ENCODE data around the gene LHFPL3.

LHFPL3 gene

DNA sequence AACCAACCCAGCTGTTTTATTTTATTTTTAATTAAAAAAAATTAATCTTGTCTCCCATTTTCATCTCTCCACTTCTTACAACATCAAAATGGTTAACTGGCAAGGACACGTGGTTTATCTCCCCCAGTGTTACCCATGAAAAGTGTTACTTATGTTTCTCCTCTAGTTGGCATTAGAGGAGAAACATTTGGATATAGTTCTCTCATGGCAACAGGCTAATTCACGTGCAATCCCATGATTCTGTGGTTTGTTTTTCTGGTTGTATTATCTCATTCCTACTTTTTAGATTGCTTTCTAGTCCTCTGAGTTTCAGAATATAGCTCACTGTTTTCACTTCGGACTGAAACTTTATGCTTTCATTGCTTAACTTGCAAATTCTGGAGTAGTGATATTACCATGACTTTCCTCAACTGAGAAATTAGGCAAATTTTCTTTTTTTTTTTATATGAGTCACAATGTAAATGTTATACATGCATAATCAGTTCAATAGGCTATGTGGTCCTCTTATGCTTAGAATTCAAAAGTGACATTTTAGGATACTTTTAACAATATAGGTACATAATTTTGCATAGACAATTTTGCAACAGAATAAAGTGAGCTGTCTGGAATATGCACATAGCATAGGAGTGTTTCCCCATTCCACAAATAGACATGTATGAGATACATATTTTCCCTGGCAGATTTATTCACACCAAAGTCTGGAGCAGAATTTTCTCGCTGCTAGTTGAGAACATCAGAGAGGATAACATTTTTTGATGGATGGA lies 43.0 kb downstream of the LHFPL3 start:
- DNase-seq (ENCODE audit: low read depth) = no peak

DNA sequence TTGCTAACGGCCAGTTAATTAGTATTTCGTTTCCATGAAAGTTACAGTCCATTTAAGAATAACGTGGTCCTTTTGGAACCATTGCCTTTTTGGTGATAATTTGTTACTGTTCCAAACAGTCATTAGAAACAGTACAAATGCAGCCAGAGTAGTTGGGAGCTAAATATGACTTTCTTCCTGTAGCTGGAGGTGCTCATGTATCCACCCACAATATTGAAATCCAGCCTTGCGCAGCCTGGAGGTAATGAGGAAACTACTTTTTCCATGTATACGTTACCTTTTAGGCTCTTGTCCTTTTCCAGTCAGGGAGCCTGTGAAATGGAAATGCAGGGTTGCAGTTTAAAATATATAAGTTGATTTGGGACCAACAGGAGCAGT lies 43.6 kb downstream of the LHFPL3 start:
- DNase-seq (ENCODE audit: low read depth) = no peak

DNA sequence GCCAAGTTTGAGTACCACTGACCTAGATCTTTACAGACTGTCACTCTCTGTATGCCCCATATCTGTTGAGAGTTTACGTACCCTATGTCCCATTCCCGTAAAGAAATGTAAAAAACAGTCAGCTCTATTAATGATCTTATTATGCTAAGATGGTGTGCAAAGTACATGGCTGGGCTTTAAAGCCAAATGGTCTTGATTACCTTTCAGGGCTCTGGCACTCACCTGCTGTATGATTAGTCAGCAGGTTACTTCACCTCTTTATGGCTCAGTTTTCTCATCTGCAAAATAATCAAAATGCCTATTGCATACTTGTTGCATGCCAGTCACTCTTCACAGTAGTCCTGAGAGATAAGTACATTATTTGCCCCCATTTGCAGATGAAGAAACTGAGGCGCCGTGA lies 54.2 kb downstream of the LHFPL3 start:
- DNase-seq (ENCODE audit: low read depth) = no peak

DNA sequence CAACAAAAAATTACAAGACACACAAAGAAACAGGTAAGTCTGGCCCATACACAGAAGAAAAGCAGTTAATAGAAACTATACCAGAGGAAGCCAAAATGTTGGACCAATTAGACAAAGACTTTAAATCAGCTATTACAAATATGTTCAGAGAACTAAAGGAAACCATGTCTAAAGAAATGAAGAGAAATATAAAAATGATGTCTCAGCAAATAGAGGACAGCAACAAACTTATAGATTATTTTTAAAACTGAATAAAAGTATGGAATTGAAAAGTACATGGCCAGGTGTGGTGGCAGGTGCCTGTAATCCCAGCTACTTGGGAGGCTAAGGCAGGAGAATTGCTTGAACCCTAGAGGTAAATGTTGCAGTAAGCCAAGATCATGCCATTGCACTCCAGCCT lies 58.5 kb downstream of the LHFPL3 start:
- no peak for DNase-seq (ENCODE audit: low read depth)

DNA sequence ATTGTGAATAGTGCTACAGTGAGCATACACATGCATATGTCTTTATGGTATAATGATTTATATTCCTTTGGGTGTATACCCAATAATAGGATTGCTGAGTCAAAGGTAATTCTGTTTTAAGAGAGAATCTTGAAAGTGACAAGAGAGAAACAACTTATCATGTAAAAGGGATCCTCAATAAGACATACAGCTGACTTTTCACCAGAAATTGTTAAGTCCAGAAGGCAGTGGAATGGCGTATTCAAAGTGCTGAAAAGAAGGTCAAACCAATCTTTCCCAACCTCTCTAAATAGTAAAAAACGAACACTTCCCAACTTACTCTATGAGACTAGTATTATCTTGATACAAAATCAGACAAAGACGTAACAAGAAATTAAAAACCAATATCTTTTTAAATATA lies 59.8 kb downstream of the LHFPL3 start:
- DNase-seq (ENCODE audit: low read depth) = no peak

DNA sequence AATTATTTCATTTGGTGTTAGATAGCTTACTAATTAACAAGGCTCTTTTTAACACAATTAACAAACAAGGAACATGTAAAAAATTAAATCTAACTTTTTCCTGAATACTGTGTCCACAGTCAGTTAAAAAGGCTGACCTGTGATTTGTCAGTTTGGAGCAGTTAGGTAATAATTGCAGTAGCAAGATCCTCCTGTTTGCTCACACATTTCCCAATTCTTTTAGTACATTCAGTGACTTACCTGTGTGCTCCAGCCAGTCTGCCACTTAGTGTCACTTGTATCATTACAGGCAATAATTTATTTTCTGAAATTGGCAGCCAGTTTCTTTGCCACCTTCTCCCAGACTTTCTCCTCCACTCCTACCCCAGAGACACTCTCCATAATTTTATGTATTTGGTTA lies 66.8 kb downstream of the LHFPL3 start:
- DNase-seq (ENCODE audit: low read depth) = no peak

DNA sequence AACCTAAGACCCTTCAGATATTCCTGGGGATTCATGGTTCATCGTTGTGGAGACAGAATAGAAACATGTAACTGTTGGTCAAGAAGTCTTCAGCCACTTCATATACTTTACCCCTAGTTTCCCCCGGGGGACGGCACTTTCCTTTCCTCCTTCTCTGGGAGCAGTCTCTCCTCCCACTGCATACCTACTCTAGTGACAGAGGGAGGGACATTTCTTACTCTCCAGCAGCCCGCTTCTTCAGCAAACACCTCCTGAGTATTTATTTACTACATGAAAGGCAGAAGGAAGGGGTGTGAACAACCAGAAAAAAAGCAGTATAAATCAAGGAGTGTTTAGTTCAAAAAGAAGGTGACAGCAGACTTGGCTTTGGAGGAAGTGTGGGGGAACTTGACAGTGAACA lies 69.0 kb downstream of the LHFPL3 start:
- no peak for DNase-seq (ENCODE audit: low read depth)

DNA sequence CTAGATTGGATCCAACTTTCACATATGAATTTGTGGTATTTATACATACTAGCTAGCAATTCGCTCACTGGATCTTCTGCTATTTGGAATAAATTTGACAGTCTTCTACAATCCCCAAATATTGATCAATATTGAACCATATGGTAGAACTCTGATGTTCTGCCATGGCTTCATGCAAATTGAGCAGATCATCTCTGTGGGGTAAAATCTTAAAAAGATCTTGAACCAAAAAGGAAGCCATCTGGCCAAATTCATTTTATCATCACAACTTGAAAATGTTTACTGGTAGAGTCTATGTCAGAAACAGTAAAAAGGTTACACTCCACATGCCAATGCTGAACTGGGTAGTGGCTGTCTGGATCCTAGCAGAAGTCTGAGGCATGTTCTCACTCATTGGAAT lies 80.0 kb downstream of the LHFPL3 start:
- DNase-seq (ENCODE audit: low read depth) = no peak

DNA sequence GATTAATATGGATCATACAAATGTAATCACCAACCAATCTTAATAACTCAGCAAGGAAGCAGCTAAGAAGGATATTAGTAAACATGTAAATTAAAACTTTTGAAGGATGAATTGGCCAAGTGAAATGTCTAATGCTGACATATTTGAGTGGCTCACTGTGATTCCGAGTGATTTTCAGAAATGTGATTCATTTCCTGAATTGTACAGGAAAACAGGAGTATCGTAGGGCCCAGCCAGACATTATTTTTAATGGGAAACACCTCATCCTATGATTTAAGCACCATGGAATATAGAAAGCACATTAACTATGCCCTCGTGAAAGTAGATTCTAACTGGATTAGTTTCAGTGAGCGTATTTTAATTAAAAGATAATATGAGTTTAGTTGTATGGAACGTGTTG lies 82.3 kb downstream of the LHFPL3 start:
- DNase-seq (ENCODE audit: low read depth) = no peak

DNA sequence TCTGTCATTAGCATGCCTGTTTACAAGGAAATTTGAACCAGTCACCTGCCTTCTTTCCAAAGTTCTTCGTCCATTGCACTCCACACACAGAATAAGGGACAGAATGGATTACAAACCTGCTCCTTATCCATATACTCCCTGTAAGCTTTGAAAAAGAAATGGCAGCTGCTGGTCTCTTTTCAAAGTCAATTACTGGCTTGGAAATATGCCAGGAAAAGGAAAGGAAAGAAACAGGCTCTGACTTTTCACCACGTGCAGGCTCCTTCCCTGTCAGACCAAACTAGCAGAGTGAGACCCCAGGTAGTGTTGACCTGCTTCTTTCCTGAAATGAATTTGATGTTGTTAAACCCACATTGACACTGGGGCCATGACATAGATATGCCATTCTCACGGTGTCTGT lies 84.5 kb downstream of the LHFPL3 start:
- DNase-seq (ENCODE audit: low read depth) = no peak

DNA sequence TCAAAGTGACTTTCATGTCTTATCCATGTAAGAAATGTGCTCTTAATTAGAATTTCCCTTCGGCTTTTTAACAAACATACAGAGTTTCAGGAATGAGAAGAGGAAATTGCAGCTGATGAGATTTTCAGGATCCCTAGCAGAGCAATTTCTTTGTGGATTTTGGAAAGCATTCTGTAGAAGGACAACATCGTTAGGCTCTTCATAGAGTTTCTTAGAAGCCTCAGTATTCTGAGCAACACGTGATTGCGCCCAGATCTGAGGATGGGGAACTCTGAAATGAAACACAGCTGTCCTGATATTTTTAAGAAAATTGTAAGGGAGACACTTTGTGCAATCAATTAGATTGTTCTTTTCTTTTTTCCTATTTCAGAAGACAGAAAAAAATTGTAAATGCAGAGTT lies 85.8 kb downstream of the LHFPL3 start:
- DNase-seq (ENCODE audit: low read depth) = no peak

DNA sequence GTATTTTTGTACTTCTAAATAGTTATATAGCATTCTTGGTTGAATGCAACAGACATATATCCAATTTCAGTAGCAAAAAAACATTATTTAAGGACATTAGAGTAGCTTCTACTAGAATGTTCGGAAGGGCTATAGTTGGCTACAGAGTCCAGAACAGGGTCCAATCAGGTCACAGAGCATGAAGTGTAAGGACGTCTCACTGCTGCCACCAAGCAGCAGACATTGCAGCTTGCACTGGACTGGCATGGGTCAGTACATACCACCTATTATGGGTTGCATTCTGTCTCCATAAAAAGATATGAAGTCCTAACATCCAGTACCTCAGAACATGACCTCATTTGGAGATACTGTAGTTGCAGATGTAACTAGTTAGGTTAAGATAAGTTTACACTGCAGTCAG lies 87.3 kb downstream of the LHFPL3 start:
- no peak for DNase-seq (ENCODE audit: low read depth)

DNA sequence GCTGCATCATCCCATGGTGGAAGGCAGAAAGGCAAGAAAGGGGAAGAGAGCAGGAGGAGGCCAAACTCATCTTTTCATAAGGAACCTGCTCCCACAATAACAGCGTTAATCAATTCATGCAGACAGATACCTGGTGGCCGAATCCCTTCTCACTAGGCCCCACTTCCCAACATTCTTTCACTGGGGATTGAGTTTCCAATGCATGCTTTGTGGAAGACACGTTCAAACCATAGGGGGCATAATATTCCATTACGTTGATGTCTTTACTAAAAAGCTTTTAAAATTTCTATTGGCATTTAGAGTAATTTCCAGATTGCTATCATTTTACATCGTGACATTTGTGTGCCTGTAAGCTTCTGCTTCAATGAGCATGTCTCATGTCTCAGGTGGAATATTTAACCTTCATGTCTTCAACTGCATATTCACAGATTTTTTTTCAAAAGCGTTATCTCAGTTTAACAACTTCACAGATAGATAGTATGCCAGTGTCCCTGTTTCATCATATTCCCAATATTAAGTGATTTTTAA lies 88.5 kb downstream of the LHFPL3 start:
- no peak for DNase-seq (ENCODE audit: low read depth)

DNA sequence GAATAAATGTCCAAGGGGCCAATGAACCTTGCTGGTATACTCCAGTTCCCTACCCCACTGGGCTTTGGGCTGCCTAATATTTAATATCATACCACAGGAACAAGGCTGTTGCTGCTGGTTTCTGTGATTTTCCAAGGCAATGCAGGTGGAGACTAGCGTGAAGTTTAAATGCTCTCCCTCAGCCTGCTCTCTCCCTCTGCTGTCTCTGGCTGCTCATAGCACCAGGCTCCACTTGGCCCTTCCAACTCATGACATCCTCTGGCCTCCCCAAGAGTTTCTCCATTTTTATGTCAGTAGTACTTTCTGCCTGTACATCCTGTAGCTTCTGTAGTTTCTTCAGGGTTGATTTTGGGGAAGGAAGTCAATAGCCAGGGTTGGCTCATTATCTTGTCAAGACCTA lies 103.5 kb downstream of the LHFPL3 start:
- no peak for DNase-seq (ENCODE audit: low read depth)

DNA sequence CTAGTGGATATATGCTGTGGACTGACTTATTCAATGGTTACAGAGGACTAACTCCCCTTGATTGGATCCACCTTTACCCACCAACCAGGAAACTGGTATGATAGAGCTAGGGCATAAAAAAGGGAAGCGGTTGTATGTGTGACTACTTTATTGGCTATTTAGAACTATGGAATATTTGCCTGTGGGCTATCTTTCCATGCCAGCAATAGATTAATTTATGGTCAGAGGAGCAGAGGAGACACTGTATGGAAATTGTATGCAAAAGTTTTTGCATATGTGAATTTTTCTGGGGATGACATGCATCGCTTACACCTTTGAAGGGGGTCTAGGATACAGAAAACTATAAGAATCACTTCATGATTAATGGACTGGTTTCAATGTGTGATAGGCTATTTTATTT lies 105.7 kb downstream of the LHFPL3 start:
- DNase-seq (ENCODE audit: low read depth) = no peak

DNA sequence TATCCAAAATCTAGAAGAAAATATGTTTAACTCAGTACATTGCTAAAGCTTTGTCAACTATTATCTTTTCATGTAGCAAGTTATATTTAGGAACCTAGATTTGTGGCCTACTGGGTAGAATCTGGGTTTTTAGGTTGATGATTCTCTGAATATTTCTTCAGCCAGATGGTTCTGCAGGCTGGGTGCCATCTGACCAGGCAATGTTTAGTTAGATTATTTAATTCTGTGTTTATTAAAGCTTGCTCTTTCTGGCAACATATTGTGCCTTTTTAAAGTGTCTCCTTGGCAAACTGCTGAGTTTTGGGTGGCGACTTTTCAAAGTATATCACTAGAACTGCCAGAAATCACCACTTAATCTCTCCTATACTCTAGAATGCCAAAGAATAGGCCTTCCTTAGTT lies 114.1 kb downstream of the LHFPL3 start:
- DNase-seq (ENCODE audit: low read depth) = no peak

DNA sequence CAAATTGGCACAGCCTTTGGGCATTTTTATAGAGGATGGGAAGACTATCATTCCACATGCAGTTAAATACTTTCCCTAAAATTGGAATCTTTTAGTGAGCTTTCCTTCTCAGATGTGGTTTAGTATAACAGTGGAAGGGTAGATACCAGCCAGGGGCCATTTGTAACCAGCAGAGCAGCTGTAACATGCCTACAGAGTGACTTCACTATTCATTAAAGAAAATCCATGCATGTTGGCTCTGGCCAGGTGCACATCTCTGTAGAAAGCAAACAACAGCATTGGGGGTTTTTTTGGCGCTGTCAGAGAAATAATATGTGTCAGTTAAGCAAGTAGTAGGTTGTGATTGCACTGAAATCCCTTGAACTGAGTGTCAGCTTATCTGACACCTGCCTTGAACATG lies 115.6 kb downstream of the LHFPL3 start:
- DNase-seq (ENCODE audit: low read depth) = no peak

DNA sequence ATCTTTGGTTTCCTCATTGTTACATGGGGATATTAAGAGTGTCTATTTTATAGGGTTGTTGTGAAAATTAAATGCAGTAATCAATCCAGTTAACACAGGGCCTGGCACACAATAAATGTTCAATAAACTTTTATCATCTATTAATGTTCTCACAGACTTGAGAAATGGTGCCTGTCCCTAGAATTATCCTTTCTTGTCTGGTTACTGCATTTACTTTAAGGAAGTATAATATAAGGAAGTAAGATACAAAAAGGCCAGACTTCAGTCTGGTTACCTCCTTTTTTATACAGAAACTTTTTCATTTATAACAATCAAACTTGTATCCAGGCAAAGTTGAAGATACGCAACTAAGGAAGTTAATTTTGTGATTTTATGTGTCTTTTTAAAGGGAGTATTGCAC lies 117.0 kb downstream of the LHFPL3 start:
- no peak for DNase-seq (ENCODE audit: low read depth)

DNA sequence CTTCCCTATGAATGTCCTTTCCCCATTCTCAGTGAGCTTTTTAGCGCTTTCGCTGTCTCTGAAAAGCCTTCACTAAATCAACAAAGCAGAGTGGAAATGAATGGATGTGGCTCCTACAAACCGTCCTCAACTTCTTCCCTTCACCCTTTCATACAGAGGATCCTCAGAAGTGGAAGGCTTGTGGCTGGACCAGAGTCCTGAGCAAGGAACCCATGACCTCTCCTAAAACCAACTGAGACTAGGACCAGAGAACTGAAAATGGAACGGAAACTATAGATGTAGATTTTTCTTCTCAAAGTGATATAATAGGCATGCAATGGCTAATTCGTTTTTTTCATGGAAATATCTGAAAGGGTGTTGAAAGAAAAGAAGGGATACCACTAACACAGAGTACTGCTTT lies 122.5 kb downstream of the LHFPL3 start:
- no peak for DNase-seq (ENCODE audit: low read depth)

DNA sequence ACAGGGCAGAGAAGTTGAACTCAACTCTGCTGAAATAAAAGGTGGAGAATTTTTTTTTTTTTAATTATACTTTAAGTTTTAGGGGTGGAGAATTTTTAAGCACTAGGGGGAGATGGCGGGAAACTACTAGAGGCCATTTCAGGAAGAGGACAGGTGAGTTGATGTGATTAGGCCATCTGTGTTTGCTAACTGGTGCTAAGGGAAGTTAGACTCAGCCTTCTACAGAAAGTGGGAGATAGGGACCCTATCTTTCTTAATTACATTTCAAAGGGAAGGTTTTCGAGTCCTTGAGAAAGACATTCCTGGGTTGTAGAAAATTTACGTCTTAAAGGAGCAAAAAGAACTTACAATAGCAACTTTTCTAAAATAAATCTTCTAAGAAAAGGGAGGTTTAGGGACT lies 124.8 kb downstream of the LHFPL3 start:
- DNase-seq (ENCODE audit: low read depth) = no peak

DNA sequence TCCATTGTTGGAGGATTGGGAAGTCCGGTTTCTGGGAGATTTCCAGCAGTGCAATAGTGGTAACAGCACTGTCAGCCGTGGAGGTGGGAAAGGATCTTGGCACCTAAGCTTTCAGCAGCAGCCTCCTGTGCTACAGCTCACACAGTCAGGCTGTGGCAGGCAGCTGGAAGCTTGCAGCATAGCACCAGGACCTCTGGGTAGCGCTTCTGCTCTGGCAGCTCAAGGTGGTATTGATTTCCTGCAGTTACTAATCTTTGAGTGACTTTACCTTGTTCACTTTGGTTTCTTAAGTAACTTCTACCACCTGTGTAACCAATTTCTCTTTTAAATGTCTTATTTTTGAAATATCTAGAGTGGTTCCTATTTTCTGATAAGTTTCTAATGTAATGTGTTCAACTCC lies 130.5 kb downstream of the LHFPL3 start:
- DNase-seq (ENCODE audit: low read depth) = no peak

DNA sequence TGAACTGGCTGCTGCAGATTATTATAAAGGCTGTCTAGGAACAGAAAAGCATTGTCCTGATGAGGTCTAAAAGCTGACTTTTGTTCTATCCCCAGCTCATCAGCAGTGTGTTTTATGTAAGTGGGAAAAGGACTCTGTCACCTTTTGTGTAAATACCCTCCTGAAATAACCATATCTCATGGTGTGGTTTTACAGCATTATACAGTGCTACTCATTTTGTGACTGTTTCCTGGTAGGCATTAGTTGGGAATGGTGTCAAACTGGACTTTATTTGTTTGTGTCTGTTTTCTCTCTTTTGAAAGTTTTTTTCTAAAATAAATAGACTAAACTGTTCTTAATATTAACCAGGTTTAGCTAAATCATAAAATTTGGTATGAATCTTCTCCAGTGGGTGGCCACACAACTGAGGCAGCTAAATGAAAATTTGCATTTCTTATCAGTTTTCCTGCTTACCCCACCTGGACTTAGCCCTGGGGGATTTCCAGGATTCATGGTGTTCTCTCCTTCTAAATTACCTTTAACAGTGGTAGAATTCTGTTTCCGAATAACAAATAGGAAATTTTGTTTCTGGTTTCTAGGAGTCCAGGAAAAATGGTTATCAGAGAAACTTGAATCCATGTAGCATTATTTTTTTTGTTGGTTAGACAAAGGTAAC lies 140.9 kb downstream of the LHFPL3 start:
- no peak for DNase-seq (ENCODE audit: low read depth)

DNA sequence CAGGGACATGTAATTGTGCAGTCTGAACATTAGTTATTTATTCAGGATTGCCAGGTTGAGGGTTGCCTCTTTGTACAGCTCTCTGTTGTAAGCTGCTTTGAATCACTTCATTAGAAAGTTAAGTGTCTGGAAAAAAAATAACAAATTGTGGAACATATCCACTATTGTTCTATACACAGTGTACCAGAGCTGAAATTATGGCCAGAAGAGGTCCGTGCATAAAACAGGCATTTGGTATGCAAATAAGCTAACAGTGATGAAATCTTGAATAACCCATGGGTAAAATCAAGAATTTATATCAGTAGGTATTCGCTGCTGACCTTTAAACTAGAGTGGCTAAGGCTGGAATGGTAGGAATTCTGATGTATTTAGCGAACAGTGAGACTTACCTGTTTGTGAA lies 152.1 kb downstream of the LHFPL3 start:
- DNase-seq (ENCODE audit: low read depth) = no peak

Measured in fibroblast of gingiva (primary cell).